ENCODE measurements around the gene CDIP1.

DNA sequence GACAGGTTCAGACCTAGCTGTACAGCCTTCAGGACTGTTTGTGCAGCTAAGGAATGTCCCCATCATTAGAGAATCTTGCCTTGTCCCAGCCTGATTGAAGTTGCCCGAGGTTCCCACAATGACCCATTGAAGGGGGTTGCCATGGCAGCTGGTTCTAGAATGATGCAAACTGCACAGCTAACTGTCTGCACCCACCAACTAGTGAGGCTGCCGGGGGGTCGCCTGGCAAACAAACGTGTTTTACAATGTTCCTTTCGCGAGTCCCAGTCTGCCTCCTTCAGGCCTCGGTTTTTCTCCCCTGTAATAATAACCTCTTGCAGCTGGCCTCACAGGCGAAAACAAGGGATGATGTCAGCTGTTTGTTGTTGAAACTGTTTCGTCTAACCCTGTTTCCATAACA is 23.0 kb upstream of the CDIP1 start:
- TF ChIP-seq, protein P1, sequence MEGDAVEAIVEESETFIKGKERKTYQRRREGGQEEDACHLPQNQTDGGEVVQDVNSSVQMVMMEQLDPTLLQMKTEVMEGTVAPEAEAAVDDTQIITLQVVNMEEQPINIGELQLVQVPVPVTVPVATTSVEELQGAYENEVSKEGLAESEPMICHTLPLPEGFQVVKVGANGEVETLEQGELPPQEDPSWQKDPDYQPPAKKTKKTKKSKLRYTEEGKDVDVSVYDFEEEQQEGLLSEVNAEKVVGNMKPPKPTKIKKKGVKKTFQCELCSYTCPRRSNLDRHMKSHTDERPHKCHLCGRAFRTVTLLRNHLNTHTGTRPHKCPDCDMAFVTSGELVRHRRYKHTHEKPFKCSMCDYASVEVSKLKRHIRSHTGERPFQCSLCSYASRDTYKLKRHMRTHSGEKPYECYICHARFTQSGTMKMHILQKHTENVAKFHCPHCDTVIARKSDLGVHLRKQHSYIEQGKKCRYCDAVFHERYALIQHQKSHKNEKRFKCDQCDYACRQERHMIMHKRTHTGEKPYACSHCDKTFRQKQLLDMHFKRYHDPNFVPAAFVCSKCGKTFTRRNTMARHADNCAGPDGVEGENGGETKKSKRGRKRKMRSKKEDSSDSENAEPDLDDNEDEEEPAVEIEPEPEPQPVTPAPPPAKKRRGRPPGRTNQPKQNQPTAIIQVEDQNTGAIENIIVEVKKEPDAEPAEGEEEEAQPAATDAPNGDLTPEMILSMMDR (IDR thresholded peaks at IDR 0.05; ENCODE audit: low read length), result no peak
- no peak for TF ChIP-seq EZH2 (IDR thresholded peaks at IDR 0.05; ENCODE audit: borderline replicate concordance, low read length)

All from OCI-LY1 (cell line).